ENCODE results near the gene RIPPLY1.

- TF ChIP-seq, protein P1, sequence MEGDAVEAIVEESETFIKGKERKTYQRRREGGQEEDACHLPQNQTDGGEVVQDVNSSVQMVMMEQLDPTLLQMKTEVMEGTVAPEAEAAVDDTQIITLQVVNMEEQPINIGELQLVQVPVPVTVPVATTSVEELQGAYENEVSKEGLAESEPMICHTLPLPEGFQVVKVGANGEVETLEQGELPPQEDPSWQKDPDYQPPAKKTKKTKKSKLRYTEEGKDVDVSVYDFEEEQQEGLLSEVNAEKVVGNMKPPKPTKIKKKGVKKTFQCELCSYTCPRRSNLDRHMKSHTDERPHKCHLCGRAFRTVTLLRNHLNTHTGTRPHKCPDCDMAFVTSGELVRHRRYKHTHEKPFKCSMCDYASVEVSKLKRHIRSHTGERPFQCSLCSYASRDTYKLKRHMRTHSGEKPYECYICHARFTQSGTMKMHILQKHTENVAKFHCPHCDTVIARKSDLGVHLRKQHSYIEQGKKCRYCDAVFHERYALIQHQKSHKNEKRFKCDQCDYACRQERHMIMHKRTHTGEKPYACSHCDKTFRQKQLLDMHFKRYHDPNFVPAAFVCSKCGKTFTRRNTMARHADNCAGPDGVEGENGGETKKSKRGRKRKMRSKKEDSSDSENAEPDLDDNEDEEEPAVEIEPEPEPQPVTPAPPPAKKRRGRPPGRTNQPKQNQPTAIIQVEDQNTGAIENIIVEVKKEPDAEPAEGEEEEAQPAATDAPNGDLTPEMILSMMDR (IDR thresholded peaks at IDR 0.05): no peak
- TF ChIP-seq ZFX (IDR thresholded peaks at IDR 0.05; ENCODE audit: borderline replicate concordance): no peak
These were observed 24.6 kb upstream of the RIPPLY1 start for GRCh38 chrX:106927700-106928099.

All from 22Rv1 (cell line).